ENCODE measurements around the gene COL3A1. TPM values are rescaled to one million over a fixed set of nuclear protein-coding genes. Genes with fewer than 3 reads are reported as not detected.
A peak's percentile ranks its signal among the peaks of the same experiment; 100 is the strongest.

COL3A1 gene
- total RNA-seq, result 1,000 to 10,000 TPM in 1 of 9 donors, 100 to 1,000 TPM in 3, 10 to 100 TPM in 5; 34.5 to 1,075 (median 97.4) TPM
- polyA plus RNA-seq, result 100 to 1,000 TPM in 1 of 2 donors, 10 to 100 TPM in 1; 17.6 to 241 TPM
- long read RNA-seq, donor 1, full-length matches to known transcripts, result 137 of 181 reads
- long read RNA-seq, donor 1, partial matches to known transcripts, result 33 of 181 reads
- long read RNA-seq, donor 1, other reads (novel, unspliced or antisense), result 11 of 181 reads
- long read RNA-seq, donor 2, full-length matches to known transcripts, result 352 of 471 reads
- long read RNA-seq, donor 2, partial matches to known transcripts, result 99 of 471 reads
- long read RNA-seq, donor 2, other reads (novel, unspliced or antisense), result 20 of 471 reads
- long read RNA-seq, donor 3, full-length matches to known transcripts, result 1,208 of 1,484 reads
- long read RNA-seq, donor 3, partial matches to known transcripts, result 224 of 1,484 reads
- long read RNA-seq, donor 3, other reads (novel, unspliced or antisense), result 52 of 1,484 reads

GRCh38 chr2:188974164-188974563 lies at the start of gene COL3A1:
COL3A1 (plus strand) TSS chr2:188974373; CDS start chr2:188974490, 117 bp downstream.
- WGBS, 4 donors, result 44 to 57% (median 48%) methylated on average over 4 of the region's 4 CpGs
- peak; percentile 32 to 51 (median 46) for DNase-seq
- Histone ChIP-seq H3K4me1 (peaks cover 0 to 8% (median 0%) of the 10 kb centered on the region in 12 donors), H3K27me3 (no peaks in the 10 kb centered on the region), H3K9me3 (no peaks in the 10 kb centered on the region), H3K4me3 (peak within 1 kb of the TSS in 11 of 12 donors; percentile 20 to 70 (median 55)), H3K36me3 (no peaks in the 10 kb centered on the region), H3K27ac (peak within 1 kb of the TSS; percentile 33 to 83 (median 69))
- peak in 3 of 4 donors; percentile 21 to 42 (median 21) for ATAC-seq
- intact Hi-C loops (cut with DNase I), result loop anchor here in 6 of 10 donors (2.0 to 10.0 kb wide), 4 partner anchors 79 to 449 kb away; no protein-coding TSS in a partner anchor
- TF ChIP-seq POLR2A (IDR thresholded peaks at IDR 0.05) (peak in 1 of 2 donors; percentile 42), CTCF (IDR thresholded peaks at IDR 0.05) (no peak)

GRCh38 chr2:188928643-188929042 lies 45.5 kb upstream of the COL3A1 start:
- ATAC-seq (no peak), DNase-seq (no peak)
- TF ChIP-seq POLR2A (IDR thresholded peaks at IDR 0.05) (no peak), CTCF (IDR thresholded peaks at IDR 0.05) (no peak)
- Histone ChIP-seq H3K27ac (no peak overlapping the region), H3K9me3 (peaks cover 0 to 42% (median 15%) of the 10 kb centered on the region in 12 donors), H3K4me1 (no peaks in the 10 kb centered on the region), H3K27me3 (no peaks in the 10 kb centered on the region), H3K36me3 (no peaks in the 10 kb centered on the region), H3K4me3 (no peak overlapping the region)
- intact Hi-C loops (cut with DNase I), result no loop called here
- 95 to 99% (median 96%) methylated on average over 2 of the region's 2 CpGs for WGBS, 4 donors

- intact Hi-C loops (cut with DNase I), result no loop called here
- no peaks in the 10 kb centered on the region for H3K27me3 ChIP-seq
- H3K4me1 ChIP-seq, result no peaks in the 10 kb centered on the region
- no peak for DNase-seq
- H3K9me3 ChIP-seq, result peaks cover 0 to 36% (median 15%) of the 10 kb centered on the region in 12 donors
- ATAC-seq, result no peak
- no peaks in the 10 kb centered on the region for H3K36me3 ChIP-seq
- TF ChIP-seq CTCF (IDR thresholded peaks at IDR 0.05) (no peak), POLR2A (IDR thresholded peaks at IDR 0.05) (no peak)
- H3K4me3 ChIP-seq, result no peak overlapping the region
- H3K27ac ChIP-seq, result no peak overlapping the region
Measured at GRCh38 chr2:188931361-188931760, 42.8 kb upstream of the COL3A1 start.
